Breast epithelium (tissue), 4 donors: ENCODE measurements around the gene PEAK1. TPM values are rescaled to one million over a fixed set of nuclear protein-coding genes. Genes with fewer than 3 reads are reported as not detected.
"Not testable (repeated sequence)": the region's sequence is repeated elsewhere in the genome, so short reads cannot be mapped to it uniquely, and the experiment has no call there.

Experiments used
- DNase-seq, 2 donors: peaks; one replicate each; pipeline ENCODE4 v3.0.0-alpha.2; 2019; ENCODE audit warnings: low spot score in 2 of 2
- H3K27ac ChIP-seq, 2 donors: fragments of 200-600 bp; sonication (generic) in 1 of 2; one replicate each; pipeline ENCODE4 v1.5.1; 2016 to 2019; ENCODE audit warnings: mild to moderate bottlenecking in 1 of 2
- H3K27me3 ChIP-seq, 2 donors: fragments of 200-600 bp; sonication (generic) in 1 of 2; one replicate each; pipeline versions ENCODE4 v1.5.1 to v1.6.0; 2017 to 2019; ENCODE audit warnings: control low read depth in 1 of 2, mild to moderate bottlenecking in 1 of 2
- H3K36me3 ChIP-seq: fragments of 200-600 bp; one replicate; pipeline ENCODE4 v1.5.1; 2019
- H3K4me1 ChIP-seq, 2 donors: fragments of 200-600 bp; sonication (generic); one replicate each; pipeline ENCODE4 v1.5.1; 2016 to 2019; ENCODE audit warnings: control low read depth in 1 of 2
- H3K4me3 ChIP-seq, 3 donors: fragments of 200-600 bp; sonication (generic); 1 replicate in 2 of 3; 2 replicates in 1 of 3; pipeline ENCODE4 v1.5.1; 2016 to 2019; ENCODE audit warnings: mild to moderate bottlenecking in 3 of 3, moderate library complexity in 2 of 3
- H3K9me3 ChIP-seq, 2 donors: fragments of 200-600 bp; sonication (generic) in 1 of 2; one replicate each; pipeline ENCODE4 v1.5.1; 2016 to 2019; ENCODE audit warnings: control low read depth in 1 of 2
- CTCF ChIP-seq, 3 donors: fragments of 450-650 bp; IDR thresholded peaks; one replicate each; pipeline ENCODE4 v1.5.1; 2016 to 2017; ENCODE audit warnings: antibody characterized with exemption in 3 of 3, mild to moderate bottlenecking in 3 of 3, moderate library complexity in 3 of 3
- POLR2A ChIP-seq: fragments of 450-650 bp; IDR thresholded peaks from one replicate; pipeline ENCODE4 v1.6.1; 2016; ENCODE audit warnings: antibody characterized with exemption, mild to moderate bottlenecking, moderate library complexity
- POLR2AphosphoS5 ChIP-seq, 3 donors: sonication (generic); formaldehyde crosslinking; IDR thresholded peaks; one replicate each; pipeline ENCODE4 v1.6.1; 2017; ENCODE audit warnings: antibody characterized with exemption in 3 of 3
- intact Hi-C: fragments of 100-400 bp; cut with DNase I; formaldehyde crosslinking; loops from one replicate; pipeline ENCODE4 v1.15.1; 2023; ENCODE audit warnings: low total_unique reads
- total RNA-seq, 3 donors: library from RNA; depleted of rRNA; stranded (reverse); fragments of >200 nt; gene quantifications; one replicate each; pipeline ENCODE4 v1.1.0, GENCODE V29; 2016

PEAK1 gene
- total RNA-seq, 3 donors from 2014 or later: 48.5 to 99.5 (median 55.2) TPM

GRCh38 chr15:77162872-77163633 is 256.9 kb downstream of the PEAK1 start:
- DNase-seq: no peak
- Histone ChIP-seq H3K9me3 (no peaks in the 10 kb centered on the region), H3K27me3 (no peaks in the 10 kb centered on the region), H3K4me1 (peaks cover 0 to 10% of the 10 kb centered on the region in 2 donors), H3K36me3 (no peaks in the 10 kb centered on the region), H3K4me3 (no peak overlapping the region), H3K27ac (no peak overlapping the region)
- TF ChIP-seq POLR2AphosphoS5 (IDR thresholded peaks at IDR 0.05): no peak
- no peak for TF ChIP-seq POLR2A
- TF ChIP-seq CTCF (IDR thresholded peaks at IDR 0.05): no peak
- intact Hi-C loops: no loop called here

GRCh38 chr15:77160562-77161478 is 259.1 kb downstream of the PEAK1 start:
- peaks cover 0 to 10% of the 10 kb centered on the region in 2 donors for H3K4me1 ChIP-seq
- H3K4me3 ChIP-seq: no peak overlapping the region
- DNase-seq: no peak
- H3K9me3 ChIP-seq: no peaks in the 10 kb centered on the region
- H3K36me3 ChIP-seq: no peaks in the 10 kb centered on the region
- TF ChIP-seq POLR2AphosphoS5 (IDR thresholded peaks at IDR 0.05) (no peak), POLR2A (no peak), CTCF (IDR thresholded peaks at IDR 0.05) (no peak)
- H3K27me3 ChIP-seq: no peaks in the 10 kb centered on the region
- intact Hi-C loops: no loop called here
- peak overlapping the region in 1 of 2 donors; percentile 14 for H3K27ac ChIP-seq

- H3K4me3 ChIP-seq, H3K4me1 ChIP-seq, H3K9me3 ChIP-seq, H3K36me3 ChIP-seq, H3K27ac ChIP-seq, DNase-seq, intact Hi-C loops, H3K27me3 ChIP-seq: not testable (repeated sequence)
Observed at GRCh38 chr15:77156000-77156399, 263.9 kb downstream of the PEAK1 start.

- DNase-seq: no peak
- Histone ChIP-seq H3K4me1 (peaks cover 0 to 23% of the 10 kb centered on the region in 2 donors), H3K27me3 (no peaks in the 10 kb centered on the region), H3K27ac (no peak overlapping the region), H3K4me3 (no peak overlapping the region), H3K36me3 (no peaks in the 10 kb centered on the region), H3K9me3 (no peaks in the 10 kb centered on the region)
- TF ChIP-seq POLR2AphosphoS5 (IDR thresholded peaks at IDR 0.05) (no peak), CTCF (IDR thresholded peaks at IDR 0.05) (no peak), POLR2A (no peak)
- intact Hi-C loops: no loop called here
Observed at GRCh38 chr15:77148191-77148590, 271.7 kb downstream of the PEAK1 start.

- intact Hi-C loops: no loop called here
- no peaks in the 10 kb centered on the region for H3K27me3 ChIP-seq
- no peak for DNase-seq
- peak overlapping the region; percentile 79 to 84 for H3K27ac ChIP-seq
- TF ChIP-seq CTCF (IDR thresholded peaks at IDR 0.05): no peak
- TF ChIP-seq POLR2AphosphoS5 (IDR thresholded peaks at IDR 0.05): no peak
- no peak for TF ChIP-seq POLR2A
- peaks cover 0 to 23% of the 10 kb centered on the region in 2 donors for H3K4me1 ChIP-seq
- peaks cover 1 to 5% of the 10 kb centered on the region in 2 donors for H3K9me3 ChIP-seq
- no peaks in the 10 kb centered on the region for H3K36me3 ChIP-seq
- H3K4me3 ChIP-seq: no peak overlapping the region
Observed at GRCh38 chr15:77145370-77145769, 274.5 kb downstream of the PEAK1 start.
